Skeletal muscle tissue (tissue), 4 donors: ENCODE data around the gene RPP40. TPM values are rescaled to one million over a fixed set of nuclear protein-coding genes. Genes with fewer than 3 reads are reported as not detected.
"Not testable (repeated sequence)": the region's sequence is repeated elsewhere in the genome, so short reads cannot be mapped to it uniquely, and the experiment has no call there.

Experiments
- H3K27ac ChIP-seq: one replicate; pipeline ENCODE4 v1.7.0; 2013; ENCODE audit warnings: mild to moderate bottlenecking, low read depth, low read length, inconsistent platforms
- H3K27me3 ChIP-seq, 3 donors: one replicate each; pipeline ENCODE4 v1.7.0; 2013; ENCODE audit warnings: low read length in 3 of 3; ENCODE audit not compliant: control insufficient read depth in 3 of 3, insufficient read depth in 3 of 3
- H3K36me3 ChIP-seq, 3 donors: one replicate each; pipeline ENCODE4 v1.7.0; 2013; ENCODE audit warnings: low read length in 3 of 3; ENCODE audit not compliant: control insufficient read depth in 3 of 3, insufficient read depth in 3 of 3
- H3K4me1 ChIP-seq, 3 donors: one replicate each; pipeline ENCODE4 v1.7.0; 2013; ENCODE audit warnings: low read length in 3 of 3, mild to moderate bottlenecking in 3 of 3; ENCODE audit not compliant: control insufficient read depth in 3 of 3, insufficient read depth in 3 of 3
- H3K4me3 ChIP-seq, 3 donors: one replicate each; pipeline ENCODE4 v1.7.0; 2013; ENCODE audit warnings: low read length in 3 of 3
- H3K9ac ChIP-seq, 3 donors: one replicate each; pipeline ENCODE4 v1.7.0; 2013; ENCODE audit warnings: low read length in 3 of 3, mild to moderate bottlenecking in 3 of 3, moderate library complexity in 2 of 3, low read depth in 1 of 3
- H3K9me3 ChIP-seq, 3 donors: one replicate each; pipeline ENCODE4 v1.7.0; 2013; ENCODE audit warnings: low read length in 3 of 3; ENCODE audit not compliant: control insufficient read depth in 3 of 3
- total RNA-seq: library from RNA; depleted of rRNA; stranded (reverse); fragments of >200 nt; gene quantifications from one replicate; pipeline ENCODE4 v1.2.3, GENCODE V29; 2014
- donor health status: Osteomylitis.

The RPP40 gene
- total RNA-seq, 1 donor from 2014 or later = 9.9 TPM

DNA sequence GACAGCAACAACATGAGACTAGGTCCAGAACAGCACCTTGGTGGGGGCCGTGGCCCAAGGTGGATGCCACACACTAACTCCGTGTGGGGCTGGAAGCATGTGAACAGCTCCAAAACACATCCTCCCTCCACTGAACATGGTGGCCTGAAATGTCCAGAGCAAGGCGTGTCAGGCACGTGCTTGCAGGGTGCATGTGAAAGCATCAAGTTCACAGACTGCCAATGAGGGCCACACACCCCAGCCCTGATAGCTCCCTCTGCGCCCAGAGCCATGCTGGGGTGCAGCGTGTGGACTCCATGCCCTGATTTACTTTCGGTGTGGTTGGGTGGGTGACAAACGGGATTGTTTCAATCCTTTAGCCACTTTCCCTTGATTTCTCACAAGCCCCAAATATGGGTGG, 20.1 kb upstream of the RPP40 start:
- Histone ChIP-seq H3K36me3 (no peaks in the 10 kb centered on the region), H3K4me1 (peaks cover 4 to 10% (median 4%) of the 10 kb centered on the region in 3 donors), H3K27me3 (no peaks in the 10 kb centered on the region), H3K27ac (no peak overlapping the region), H3K4me3 (no peak overlapping the region), H3K9ac (no peak overlapping the region), H3K9me3 (no peaks in the 10 kb centered on the region)

DNA sequence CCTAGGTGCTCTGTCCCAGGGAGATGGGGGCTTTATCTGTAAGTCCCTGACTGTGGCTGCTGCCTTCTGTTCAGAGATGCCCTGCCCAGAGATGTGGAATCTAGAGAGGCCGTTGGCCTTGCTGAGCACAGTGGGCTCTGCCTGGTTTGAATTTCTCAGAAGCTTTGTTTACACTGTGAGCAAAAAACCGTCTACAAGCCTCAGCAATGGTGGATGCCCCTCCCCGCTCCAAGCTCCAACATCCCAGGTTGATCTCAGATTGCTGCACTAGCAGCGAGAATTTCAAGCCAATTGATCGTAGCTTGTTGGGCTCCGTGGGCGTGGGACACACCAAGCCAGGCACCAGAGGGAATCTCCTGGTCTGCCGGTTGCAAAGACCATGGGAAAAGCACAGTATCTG, 16.3 kb upstream of the RPP40 start:
- no peak overlapping the region for H3K27ac ChIP-seq
- no peak overlapping the region for H3K4me3 ChIP-seq
- H3K9me3 ChIP-seq = no peaks in the 10 kb centered on the region
- H3K9ac ChIP-seq = no peak overlapping the region
- H3K36me3 ChIP-seq = no peaks in the 10 kb centered on the region
- no peaks in the 10 kb centered on the region for H3K4me1 ChIP-seq
- H3K27me3 ChIP-seq = no peaks in the 10 kb centered on the region

GRCh38 chr6:5014072-5014561, 10.3 kb upstream of the RPP40 start:
- Histone ChIP-seq H3K4me1 (no peaks in the 10 kb centered on the region), H3K36me3 (no peaks in the 10 kb centered on the region), H3K27ac (no peak overlapping the region), H3K9me3 (no peaks in the 10 kb centered on the region), H3K9ac (no peak overlapping the region), H3K27me3 (no peaks in the 10 kb centered on the region), H3K4me3 (no peak overlapping the region)

DNA sequence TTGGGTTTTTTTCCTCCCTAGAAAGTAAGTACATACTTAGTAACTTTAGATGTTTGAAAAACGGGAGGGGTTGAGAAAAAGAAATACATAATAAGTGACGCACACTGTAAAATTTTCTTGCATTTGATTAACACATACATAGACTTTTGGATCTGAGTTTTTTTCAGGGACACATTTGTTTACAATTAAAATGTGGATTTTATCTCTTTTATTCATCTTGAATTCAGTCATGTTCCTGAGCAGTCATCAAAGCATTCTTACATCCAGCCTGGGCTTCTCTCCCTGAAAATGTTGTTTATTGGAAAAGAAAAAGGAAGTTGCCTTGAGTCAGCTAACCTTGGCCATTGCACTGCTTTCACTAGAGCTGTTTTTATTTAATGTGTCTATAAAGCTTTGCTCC, 8.7 kb upstream of the RPP40 start:
- H3K9ac ChIP-seq = no peak overlapping the region
- no peak overlapping the region for H3K27ac ChIP-seq

DNA sequence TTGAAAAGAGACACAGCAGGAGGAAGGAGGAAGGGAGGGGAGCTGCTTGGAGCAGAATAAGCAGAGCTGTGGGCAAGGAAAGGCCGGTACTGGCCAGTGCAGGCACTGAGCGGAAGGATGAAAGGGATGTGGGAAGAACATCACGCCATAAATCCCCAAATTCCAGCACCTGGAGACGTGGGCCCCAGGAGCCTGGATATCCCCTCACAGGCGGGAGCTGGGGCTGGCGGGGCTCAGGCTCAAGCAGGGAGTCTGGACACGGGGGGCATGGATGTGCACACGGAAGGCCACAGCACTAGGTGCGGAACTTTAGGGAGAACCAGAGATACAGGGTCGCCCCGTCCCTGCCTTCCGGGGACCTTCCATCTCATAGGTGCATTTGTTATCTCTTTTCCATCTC, 7.5 kb upstream of the RPP40 start:
- Histone ChIP-seq H3K4me3 (no peak overlapping the region), H3K36me3 (no peaks in the 10 kb centered on the region)

More for the DNA sequence above, 8.7 kb upstream of the RPP40 start:
- Histone ChIP-seq H3K36me3 (no peaks in the 10 kb centered on the region), H3K4me1 (no peaks in the 10 kb centered on the region), H3K27me3 (no peaks in the 10 kb centered on the region), H3K4me3 (no peak overlapping the region), H3K9me3 (no peaks in the 10 kb centered on the region)

GRCh38 chr6:5007531-5007930, 3.7 kb upstream of the RPP40 start:
- Histone ChIP-seq H3K4me3 (no peak overlapping the region), H3K27ac (no peak overlapping the region), H3K4me1 (peaks cover 0 to 8% (median 6%) of the 10 kb centered on the region in 3 donors), H3K9ac (no peak overlapping the region), H3K9me3 (no peaks in the 10 kb centered on the region), H3K27me3 (no peaks in the 10 kb centered on the region), H3K36me3 (no peaks in the 10 kb centered on the region)

More for the DNA sequence above, 7.5 kb upstream of the RPP40 start:
- H3K27ac ChIP-seq = no peak overlapping the region
- no peaks in the 10 kb centered on the region for H3K9me3 ChIP-seq
- no peaks in the 10 kb centered on the region for H3K27me3 ChIP-seq
- no peak overlapping the region for H3K9ac ChIP-seq
- H3K4me1 ChIP-seq = no peaks in the 10 kb centered on the region

DNA sequence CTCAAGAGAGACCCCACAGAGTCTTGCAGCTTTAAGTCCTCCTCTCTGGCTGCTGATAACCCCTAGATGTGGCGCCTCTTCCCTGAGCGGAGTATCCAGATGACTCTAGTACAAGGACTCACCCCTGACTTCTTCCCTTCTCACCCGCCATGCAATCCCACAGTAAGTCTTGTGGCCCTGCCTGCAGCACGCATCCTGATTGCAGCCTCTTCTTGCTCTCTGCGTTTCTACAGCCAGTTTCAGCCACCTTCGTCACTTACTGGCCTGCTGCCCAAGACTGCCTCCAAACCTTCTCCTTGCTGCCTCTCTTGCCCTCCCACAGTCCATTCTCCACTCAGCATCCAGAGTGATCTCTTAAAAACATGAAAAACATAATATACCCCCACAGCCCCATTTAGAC, 2.4 kb upstream of the RPP40 start:
- H3K27ac ChIP-seq = no peak overlapping the region
- no peaks in the 10 kb centered on the region for H3K9me3 ChIP-seq
- no peak overlapping the region for H3K9ac ChIP-seq
- no peaks in the 10 kb centered on the region for H3K27me3 ChIP-seq
- H3K4me3 ChIP-seq = no peak overlapping the region
- H3K36me3 ChIP-seq = peaks cover 6 to 7% (median 7%) of the 10 kb centered on the region in 3 donors
- H3K4me1 ChIP-seq = peaks cover 0 to 8% (median 6%) of the 10 kb centered on the region in 3 donors

DNA sequence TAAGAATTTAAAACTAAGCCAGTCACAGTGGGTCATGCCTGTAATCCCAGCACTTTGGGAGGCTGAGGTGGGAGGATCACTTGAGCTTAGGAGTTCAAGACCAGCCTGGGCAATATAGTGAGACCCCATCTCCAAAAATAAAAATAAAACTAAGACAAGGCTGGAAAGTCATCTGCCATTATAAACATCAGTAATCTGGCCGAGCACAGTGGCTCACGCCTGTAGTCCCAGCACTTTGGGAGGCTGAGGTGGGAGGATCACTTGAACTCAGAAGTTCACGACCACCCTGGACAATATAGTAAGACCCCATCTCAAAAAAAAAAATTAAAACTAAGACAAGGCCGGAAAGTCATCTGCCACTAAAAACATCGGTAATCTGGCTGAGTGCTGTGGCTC, 1.2 kb upstream of the RPP40 start:
- H3K9me3 ChIP-seq, H3K27me3 ChIP-seq: not testable (repeated sequence)

GRCh38 chr6:5004373-5005037, 668 bp upstream of the RPP40 start:
- H3K27ac ChIP-seq = peak overlapping the region; percentile 88
- H3K36me3 ChIP-seq = peaks cover 7 to 14% (median 10%) of the 10 kb centered on the region in 3 donors
- H3K4me3 ChIP-seq = peak overlapping the region; percentile 90 to 96 (median 91)
- H3K9ac ChIP-seq = peak overlapping the region; percentile 84 to 92 (median 90)
- H3K27me3 ChIP-seq = no peaks in the 10 kb centered on the region
- H3K9me3 ChIP-seq = no peaks in the 10 kb centered on the region
- peaks cover 0 to 8% (median 6%) of the 10 kb centered on the region in 3 donors for H3K4me1 ChIP-seq

More for the DNA sequence above, 1.2 kb upstream of the RPP40 start:
- H3K27ac ChIP-seq, H3K4me3 ChIP-seq, H3K4me1 ChIP-seq, H3K9ac ChIP-seq: not testable (repeated sequence)
- H3K36me3 ChIP-seq = peaks cover 7 to 14% (median 9%) of the 10 kb centered on the region in 3 donors

DNA sequence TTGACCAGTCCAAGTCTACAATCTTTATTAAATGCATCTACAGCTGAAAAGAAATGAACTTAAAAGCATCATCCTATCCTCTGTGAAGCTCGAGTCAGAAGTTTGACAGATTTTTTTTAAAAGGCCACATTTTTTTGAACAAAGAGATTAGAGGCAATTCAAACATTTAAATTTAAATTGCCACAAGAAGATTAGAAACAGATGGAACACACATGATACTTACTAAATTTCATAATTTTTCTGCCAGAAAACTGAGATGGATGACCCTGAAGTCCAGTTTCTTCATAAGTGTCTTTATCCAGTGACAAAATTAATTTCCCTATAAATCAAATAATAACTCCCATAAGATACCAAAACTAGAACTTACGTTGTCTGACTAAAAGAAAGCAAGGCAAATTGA, 4.3 kb downstream of the RPP40 start:
- H3K9me3 ChIP-seq = no peaks in the 10 kb centered on the region
- no peak overlapping the region for H3K27ac ChIP-seq
- H3K4me3 ChIP-seq = no peak overlapping the region
- no peak overlapping the region for H3K9ac ChIP-seq
- H3K27me3 ChIP-seq = no peaks in the 10 kb centered on the region
- peaks cover 13 to 33% (median 32%) of the 10 kb centered on the region in 3 donors for H3K36me3 ChIP-seq
- H3K4me1 ChIP-seq = peaks cover 0 to 6% (median 5%) of the 10 kb centered on the region in 3 donors
